SK-N-SH treated with all-trans-retinoic acid at 6 μM for 48 hours (cell line): ENCODE measurements around the gene MKRN1.
"Not testable (repeated sequence)": the region's sequence is repeated elsewhere in the genome, so short reads cannot be mapped to it uniquely, and the experiment has no call there.

ENCODE experiments used
- BACH2 ChIP-seq: fragments of 250-450 bp; sonication (Bioruptor Pico); IDR thresholded peaks from 2 replicates; pipeline ENCODE4 v1.9.0; 2021; ENCODE audit warnings: mild to moderate bottlenecking, borderline replicate concordance
- ISL1 ChIP-seq: fragments of 250-450 bp; sonication (Bioruptor Pico); IDR thresholded peaks from 2 replicates; pipeline ENCODE4 v2.1.2; 2022; ENCODE audit warnings: mild to moderate bottlenecking, moderate library complexity
- OSR1 ChIP-seq: fragments of 250-450 bp; sonication (Bioruptor Pico); IDR thresholded peaks from 2 replicates; pipeline ENCODE4 v1.8.0; 2022; ENCODE audit warnings: moderate library complexity, mild to moderate bottlenecking, inconsistent platforms
- PPARA ChIP-seq: fragments of 250-450 bp; sonication (Bioruptor Pico); IDR thresholded peaks from 2 replicates; pipeline ENCODE4 v1.5.0; 2020; ENCODE audit warnings: mild to moderate bottlenecking, borderline replicate concordance
- SNAI2 ChIP-seq: fragments of 250-450 bp; sonication (Bioruptor Pico); IDR thresholded peaks from 2 replicates; pipeline ENCODE4 v1.5.0; 2020; ENCODE audit warnings: mild to moderate bottlenecking, moderate library complexity
- ZFP3 ChIP-seq: fragments of 250-450 bp; sonication (Bioruptor Pico); IDR thresholded peaks from 2 replicates; pipeline ENCODE4 v1.5.0; 2020; ENCODE audit warnings: mild to moderate bottlenecking, moderate library complexity
- TF ChIP-seq, protein P1 (sequence below): fragments of 250-450 bp; sonication (Bioruptor Pico); IDR thresholded peaks from 2 replicates; pipeline ENCODE4 v1.8.0; 2020; ENCODE audit warnings: mild to moderate bottlenecking, moderate library complexity, borderline replicate concordance
- TF ChIP-seq, protein P2 (sequence below): fragments of 250-450 bp; sonication (Bioruptor Pico); IDR thresholded peaks from 2 replicates; pipeline ENCODE4 v1.5.1; 2020; ENCODE audit warnings: low read depth, mild to moderate bottlenecking, moderate library complexity
- TF ChIP-seq, protein P3 (sequence below): fragments of 250-450 bp; sonication (Bioruptor Pico); IDR thresholded peaks from 2 replicates; pipeline ENCODE4 v1.8.0; 2021; ENCODE audit warnings: low read depth, mild to moderate bottlenecking, moderate library complexity, borderline replicate concordance
- TF ChIP-seq, protein P4 (sequence below): fragments of 250-450 bp; sonication (Bioruptor Pico); IDR thresholded peaks from 2 replicates; pipeline ENCODE4 v1.5.1; 2021; ENCODE audit warnings: mild to moderate bottlenecking, moderate library complexity

DNA sequence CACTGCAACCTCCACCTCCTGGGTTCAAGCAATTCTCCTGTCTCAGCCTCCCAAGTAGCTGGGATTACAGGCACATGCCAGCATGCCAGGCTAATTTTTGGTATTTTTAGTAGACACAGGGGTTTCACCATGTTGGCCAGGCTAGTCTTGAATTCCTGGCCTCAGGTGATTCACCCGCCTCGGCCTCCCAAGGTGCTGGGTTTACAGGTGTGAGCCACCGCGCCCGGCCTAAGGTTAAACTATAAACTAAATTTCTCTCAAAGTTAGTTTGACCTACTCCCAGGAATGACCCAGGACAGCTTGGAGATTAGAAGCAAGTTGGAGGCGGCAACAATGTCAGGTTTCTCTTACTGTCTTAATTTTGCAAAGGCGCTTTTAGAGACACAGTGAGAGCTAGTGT lies 18.5 kb upstream of the MKRN1 start:
- TF ChIP-seq OSR1; PPARA (CRISPR knock-in tag); ISL1 (CRISPR knock-in tag); SNAI2; ZFP3 (CRISPR knock-in tag); BACH2 (CRISPR knock-in tag): not testable (repeated sequence)
- TF ChIP-seq, protein P1, sequence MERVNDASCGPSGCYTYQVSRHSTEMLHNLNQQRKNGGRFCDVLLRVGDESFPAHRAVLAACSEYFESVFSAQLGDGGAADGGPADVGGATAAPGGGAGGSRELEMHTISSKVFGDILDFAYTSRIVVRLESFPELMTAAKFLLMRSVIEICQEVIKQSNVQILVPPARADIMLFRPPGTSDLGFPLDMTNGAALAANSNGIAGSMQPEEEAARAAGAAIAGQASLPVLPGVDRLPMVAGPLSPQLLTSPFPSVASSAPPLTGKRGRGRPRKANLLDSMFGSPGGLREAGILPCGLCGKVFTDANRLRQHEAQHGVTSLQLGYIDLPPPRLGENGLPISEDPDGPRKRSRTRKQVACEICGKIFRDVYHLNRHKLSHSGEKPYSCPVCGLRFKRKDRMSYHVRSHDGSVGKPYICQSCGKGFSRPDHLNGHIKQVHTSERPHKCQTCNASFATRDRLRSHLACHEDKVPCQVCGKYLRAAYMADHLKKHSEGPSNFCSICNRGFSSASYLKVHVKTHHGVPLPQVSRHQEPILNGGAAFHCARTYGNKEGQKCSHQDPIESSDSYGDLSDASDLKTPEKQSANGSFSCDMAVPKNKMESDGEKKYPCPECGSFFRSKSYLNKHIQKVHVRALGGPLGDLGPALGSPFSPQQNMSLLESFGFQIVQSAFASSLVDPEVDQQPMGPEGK (CRISPR knock-in tag): not testable (repeated sequence)
- TF ChIP-seq, protein P2, sequence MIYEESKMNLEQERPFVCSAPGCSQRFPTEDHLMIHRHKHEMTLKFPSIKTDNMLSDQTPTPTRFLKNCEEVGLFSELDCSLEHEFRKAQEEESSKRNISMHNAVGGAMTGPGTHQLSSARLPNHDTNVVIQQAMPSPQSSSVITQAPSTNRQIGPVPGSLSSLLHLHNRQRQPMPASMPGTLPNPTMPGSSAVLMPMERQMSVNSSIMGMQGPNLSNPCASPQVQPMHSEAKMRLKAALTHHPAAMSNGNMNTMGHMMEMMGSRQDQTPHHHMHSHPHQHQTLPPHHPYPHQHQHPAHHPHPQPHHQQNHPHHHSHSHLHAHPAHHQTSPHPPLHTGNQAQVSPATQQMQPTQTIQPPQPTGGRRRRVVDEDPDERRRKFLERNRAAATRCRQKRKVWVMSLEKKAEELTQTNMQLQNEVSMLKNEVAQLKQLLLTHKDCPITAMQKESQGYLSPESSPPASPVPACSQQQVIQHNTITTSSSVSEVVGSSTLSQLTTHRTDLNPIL: not testable (repeated sequence)
- TF ChIP-seq, protein P3, sequence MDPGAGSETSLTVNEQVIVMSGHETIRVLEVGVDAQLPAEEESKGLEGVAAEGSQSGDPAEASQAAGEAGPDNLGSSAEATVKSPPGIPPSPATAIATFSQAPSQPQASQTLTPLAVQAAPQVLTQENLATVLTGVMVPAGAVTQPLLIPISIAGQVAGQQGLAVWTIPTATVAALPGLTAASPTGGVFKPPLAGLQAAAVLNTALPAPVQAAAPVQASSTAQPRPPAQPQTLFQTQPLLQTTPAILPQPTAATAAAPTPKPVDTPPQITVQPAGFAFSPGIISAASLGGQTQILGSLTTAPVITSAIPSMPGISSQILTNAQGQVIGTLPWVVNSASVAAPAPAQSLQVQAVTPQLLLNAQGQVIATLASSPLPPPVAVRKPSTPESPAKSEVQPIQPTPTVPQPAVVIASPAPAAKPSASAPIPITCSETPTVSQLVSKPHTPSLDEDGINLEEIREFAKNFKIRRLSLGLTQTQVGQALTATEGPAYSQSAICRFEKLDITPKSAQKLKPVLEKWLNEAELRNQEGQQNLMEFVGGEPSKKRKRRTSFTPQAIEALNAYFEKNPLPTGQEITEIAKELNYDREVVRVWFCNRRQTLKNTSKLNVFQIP: not testable (repeated sequence)
- TF ChIP-seq, protein P4, sequence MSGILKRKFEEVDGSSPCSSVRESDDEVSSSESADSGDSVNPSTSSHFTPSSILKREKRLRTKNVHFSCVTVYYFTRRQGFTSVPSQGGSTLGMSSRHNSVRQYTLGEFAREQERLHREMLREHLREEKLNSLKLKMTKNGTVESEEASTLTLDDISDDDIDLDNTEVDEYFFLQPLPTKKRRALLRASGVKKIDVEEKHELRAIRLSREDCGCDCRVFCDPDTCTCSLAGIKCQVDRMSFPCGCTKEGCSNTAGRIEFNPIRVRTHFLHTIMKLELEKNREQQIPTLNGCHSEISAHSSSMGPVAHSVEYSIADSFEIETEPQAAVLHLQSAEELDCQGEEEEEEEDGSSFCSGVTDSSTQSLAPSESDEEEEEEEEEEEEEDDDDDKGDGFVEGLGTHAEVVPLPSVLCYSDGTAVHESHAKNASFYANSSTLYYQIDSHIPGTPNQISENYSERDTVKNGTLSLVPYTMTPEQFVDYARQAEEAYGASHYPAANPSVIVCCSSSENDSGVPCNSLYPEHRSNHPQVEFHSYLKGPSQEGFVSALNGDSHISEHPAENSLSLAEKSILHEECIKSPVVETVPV (CRISPR knock-in tag): not testable (repeated sequence)
